HG02870 (cell line): Measurements from ENCODE around the gene TRIM10.
"Not testable (repeated sequence)": the region's sequence is repeated elsewhere in the genome, so short reads cannot be mapped to it uniquely, and the experiment has no call there.

Source experiments
- ATAC-seq: cut with Tn5 transposase; IDR thresholded peaks from one replicate; pipeline ENCODE4 v1.9.1; 2021; ENCODE audit warnings: mild to moderate bottlenecking, moderate library complexity; ENCODE audit not compliant: unreplicated experiment

Gene TRIM10

GRCh38 chr6:30130887-30131862 lies 29.8 kb downstream of the TRIM10 start:
- no peak for ATAC-seq

- ATAC-seq, result no peak
Measured at GRCh38 chr6:30130179-30130679, 30.8 kb downstream of the TRIM10 start.

- no peak for ATAC-seq
Measured at GRCh38 chr6:30129265-30130178, 31.5 kb downstream of the TRIM10 start.

GRCh38 chr6:30127238-30128093 lies 33.5 kb downstream of the TRIM10 start:
- ATAC-seq, result no peak

- no peak for ATAC-seq
Measured at GRCh38 chr6:30122515-30122914, 38.5 kb downstream of the TRIM10 start.

GRCh38 chr6:30121446-30122366 lies 39.3 kb downstream of the TRIM10 start:
- no peak for ATAC-seq

GRCh38 chr6:30118691-30119090 lies 42.3 kb downstream of the TRIM10 start:
- ATAC-seq, result not testable (repeated sequence)

GRCh38 chr6:30116724-30117123 lies 44.3 kb downstream of the TRIM10 start:
- ATAC-seq, result no peak

GRCh38 chr6:30113841-30114240 lies 47.2 kb downstream of the TRIM10 start:
- ATAC-seq, result no peak

- ATAC-seq, result no peak
Measured at GRCh38 chr6:30113003-30113759, 47.8 kb downstream of the TRIM10 start, which contains the start of gene TRIM31. TSS of gene TRIM31 (minus strand) at chr6:30113090. CDS start at chr6:30112805, 285 bp downstream.

- ATAC-seq, result no peak
Measured at GRCh38 chr6:30112402-30112994, 48.5 kb downstream of the TRIM10 start.

GRCh38 chr6:30111266-30111856 lies 49.6 kb downstream of the TRIM10 start:
- no peak for ATAC-seq

GRCh38 chr6:30104661-30105060 lies 56.4 kb downstream of the TRIM10 start:
- ATAC-seq, result no peak

- ATAC-seq, result no peak
Measured at GRCh38 chr6:30103872-30104179, 57.2 kb downstream of the TRIM10 start.

GRCh38 chr6:30102970-30103871 lies 57.8 kb downstream of the TRIM10 start:
- peak; percentile 54 for ATAC-seq

GRCh38 chr6:30102414-30102969 lies 58.5 kb downstream of the TRIM10 start:
- no peak for ATAC-seq
